Measurements from ENCODE around the gene LEKR1. TPM values are rescaled to one million over a fixed set of nuclear protein-coding genes. Genes with fewer than 3 reads are reported as not detected.

Gene LEKR1
- total and polyA plus RNA-seq, 11 donors = 0.22 to 1.8 (median 0.89) TPM; not detected in 1

- no peaks in the 10 kb centered on the region for H3K27me3 ChIP-seq
- H3K27ac ChIP-seq = no peak overlapping the region
- intact Hi-C loops (cut with DNase I) = loop anchor here in 1 of 10 donors (10.0 kb wide), 1 partner anchor 235 kb away; no protein-coding TSS in a partner anchor
- H3K9me3 ChIP-seq = no peaks in the 10 kb centered on the region
- H3K36me3 ChIP-seq = no peaks in the 10 kb centered on the region
- ATAC-seq (no peak), DNase-seq (no peak)
- no peak for TF ChIP-seq CTCF (IDR thresholded peaks at IDR 0.05)
- 61 to 73% (median 70%) methylated on average over 7 of the region's 7 CpGs for WGBS, 4 donors
- H3K4me1 ChIP-seq = peaks cover 0 to 18% (median 0%) of the 10 kb centered on the region in 12 donors
- no peak overlapping the region for H3K4me3 ChIP-seq
Measured at GRCh38 chr3:157069846-157070677, 243.9 kb downstream of the LEKR1 start.

- Histone ChIP-seq H3K4me1 (peaks cover 0 to 18% (median 0%) of the 10 kb centered on the region in 12 donors), H3K27me3 (no peaks in the 10 kb centered on the region), H3K9me3 (no peaks in the 10 kb centered on the region), H3K4me3 (no peak overlapping the region), H3K36me3 (no peaks in the 10 kb centered on the region), H3K27ac (no peak overlapping the region)
- DNase-seq (no peak), ATAC-seq (peak in 1 of 4 donors; percentile 54)
- TF ChIP-seq POLR2A (IDR thresholded peaks at IDR 0.05) = no peak
- no peak for TF ChIP-seq CTCF (IDR thresholded peaks at IDR 0.05)
- WGBS, 4 donors = 73 to 81% (median 77%) methylated on average over 2 of the region's 2 CpGs
- intact Hi-C loops (cut with DNase I) = loop anchor here in 1 of 10 donors (10.0 kb wide), 1 partner anchor 236 kb away; no protein-coding TSS in a partner anchor
Measured at GRCh38 chr3:157070678-157070999, 244.5 kb downstream of the LEKR1 start.

DNA sequence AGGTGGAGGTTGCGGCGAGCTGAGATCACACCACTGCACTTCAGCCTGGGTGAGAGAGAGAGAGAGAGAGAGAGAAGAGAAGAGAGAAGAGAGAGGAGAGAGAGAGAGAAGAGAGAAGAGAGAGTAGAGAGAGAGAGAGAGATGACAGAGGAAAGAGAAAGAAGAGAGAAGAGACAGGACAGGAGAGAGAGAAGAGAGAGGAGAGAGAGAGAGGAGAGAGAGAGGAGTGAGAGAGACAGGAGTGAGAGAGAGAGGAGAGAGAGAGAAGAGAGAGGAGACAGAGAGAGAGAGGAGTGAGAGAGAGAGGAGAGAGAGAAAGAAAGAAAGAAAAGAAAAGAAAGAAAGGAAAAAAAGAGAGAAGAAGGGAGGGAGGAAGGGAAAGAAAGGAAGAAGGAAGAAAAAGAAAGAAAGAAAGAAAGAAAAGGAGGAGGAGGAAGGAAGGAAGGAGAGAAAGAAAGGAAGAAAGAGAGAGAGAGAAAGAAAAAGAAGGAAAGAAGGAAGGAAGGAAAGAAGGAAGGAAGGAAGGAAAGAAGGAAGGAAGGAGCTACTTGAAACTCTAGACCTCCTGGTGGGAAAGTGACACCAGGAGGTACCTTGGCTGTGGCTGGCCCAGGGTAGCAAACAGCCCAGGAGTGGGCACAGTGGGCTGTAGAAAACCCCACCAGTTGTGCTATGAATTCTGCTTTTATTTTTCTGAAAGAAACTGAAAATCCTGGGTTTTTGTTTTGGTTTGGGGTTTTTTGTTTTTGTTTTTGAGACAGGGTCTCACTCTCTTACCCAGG lies 245.8 kb downstream of the LEKR1 start:
- DNase-seq (no peak), ATAC-seq (no peak)
- Histone ChIP-seq H3K9me3 (no peaks in the 10 kb centered on the region), H3K27me3 (no peaks in the 10 kb centered on the region), H3K4me1 (peaks cover 0 to 11% (median 0%) of the 10 kb centered on the region in 12 donors), H3K36me3 (no peaks in the 10 kb centered on the region), H3K4me3 (no peak overlapping the region), H3K27ac (no peak overlapping the region)
- WGBS, 4 donors = 96 to 100% (median 98%) methylated on average over 2 of the region's 2 CpGs
- intact Hi-C loops (cut with DNase I) = loop anchor here in 1 of 10 donors (10.0 kb wide), 1 partner anchor 237 kb away; no protein-coding TSS in a partner anchor
- no peak for TF ChIP-seq POLR2A (IDR thresholded peaks at IDR 0.05)
- no peak for TF ChIP-seq CTCF (IDR thresholded peaks at IDR 0.05)

DNA sequence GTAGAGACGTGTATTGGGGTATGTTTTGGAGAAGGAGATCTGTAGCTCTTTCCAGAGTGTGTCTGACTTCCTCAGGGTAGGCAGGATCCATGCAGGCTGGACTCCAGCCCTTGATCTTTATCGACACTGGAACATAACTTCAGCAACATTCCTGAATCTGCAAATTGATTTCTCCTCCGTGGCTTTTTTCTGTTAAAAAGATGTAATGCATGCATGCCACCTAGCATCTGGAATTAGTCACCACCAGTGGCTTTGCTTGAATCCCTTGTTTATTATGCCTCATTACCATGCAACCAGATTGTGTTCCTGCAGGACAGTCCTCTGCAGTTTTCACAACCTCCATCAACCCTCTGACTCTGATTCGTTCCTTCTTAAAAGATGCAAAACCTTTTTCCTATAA lies 247.7 kb downstream of the LEKR1 start:
- DNase-seq = no peak
- Histone ChIP-seq H3K36me3 (no peaks in the 10 kb centered on the region), H3K4me3 (no peak overlapping the region), H3K9me3 (no peaks in the 10 kb centered on the region), H3K27me3 (no peaks in the 10 kb centered on the region), H3K4me1 (peaks cover 0 to 20% (median 5%) of the 10 kb centered on the region in 12 donors), H3K27ac (no peak overlapping the region)
- TF ChIP-seq CTCF (IDR thresholded peaks at IDR 0.05) (no peak), POLR2A (IDR thresholded peaks at IDR 0.05) (no peak)
- intact Hi-C loops (cut with DNase I) = loop anchor here in 1 of 10 donors (10.0 kb wide), 1 partner anchor 239 kb away; no protein-coding TSS in a partner anchor
- WGBS, 4 donors = 61 to 72% (median 72%) methylated on average over 4 of the region's 4 CpGs
- ATAC-seq = no peak
